HG02678 (cell line): ENCODE data around the gene NTM.

Experiments used
- ATAC-seq: cut with Tn5 transposase; IDR thresholded peaks from one replicate; pipeline ENCODE4 v1.9.1; 2021; ENCODE audit warnings: mild to moderate bottlenecking, moderate library complexity; ENCODE audit not compliant: unreplicated experiment

The NTM gene

GRCh38 chr11:132022285-132022684 is 651.9 kb downstream of the NTM start:
- no peak for ATAC-seq

GRCh38 chr11:132022733-132023478 is 652.5 kb downstream of the NTM start:
- no peak for ATAC-seq

GRCh38 chr11:132024587-132025295 is 654.3 kb downstream of the NTM start:
- no peak for ATAC-seq

- no peak for ATAC-seq
These were observed 656.3 kb downstream of the NTM start for GRCh38 chr11:132026746-132027145.

- no peak for ATAC-seq
These were observed 658.2 kb downstream of the NTM start for GRCh38 chr11:132028380-132029240.

- no peak for ATAC-seq
These were observed 660.5 kb downstream of the NTM start for GRCh38 chr11:132030896-132031295.

GRCh38 chr11:132032555-132032954 is 662.1 kb downstream of the NTM start:
- ATAC-seq, result no peak

- no peak for ATAC-seq
These were observed 662.6 kb downstream of the NTM start for GRCh38 chr11:132033051-132033450.

GRCh38 chr11:132035228-132035627 is 664.8 kb downstream of the NTM start:
- ATAC-seq, result no peak

GRCh38 chr11:132035766-132036165 is 665.4 kb downstream of the NTM start:
- ATAC-seq, result no peak

- no peak for ATAC-seq
These were observed 665.8 kb downstream of the NTM start for GRCh38 chr11:132036220-132036619.

GRCh38 chr11:132036746-132037466 is 666.5 kb downstream of the NTM start:
- ATAC-seq, result no peak

GRCh38 chr11:132037467-132037862 is 667.0 kb downstream of the NTM start:
- ATAC-seq, result no peak

- no peak for ATAC-seq
These were observed 667.5 kb downstream of the NTM start for GRCh38 chr11:132037956-132038355.

- ATAC-seq, result no peak
These were observed 669.1 kb downstream of the NTM start for GRCh38 chr11:132039521-132039920.

GRCh38 chr11:132042296-132042695 is 671.9 kb downstream of the NTM start:
- ATAC-seq, result no peak

- ATAC-seq, result no peak
These were observed 673.3 kb downstream of the NTM start for GRCh38 chr11:132043714-132044113.

- ATAC-seq, result no peak
These were observed 674.7 kb downstream of the NTM start for GRCh38 chr11:132045107-132045506.

- no peak for ATAC-seq
These were observed 676.0 kb downstream of the NTM start for GRCh38 chr11:132046288-132046865.

GRCh38 chr11:132047167-132047566 is 676.8 kb downstream of the NTM start:
- no peak for ATAC-seq
